MCF 10A (cell line): ENCODE measurements around the gene DDX27. TPM values are rescaled to one million over a fixed set of nuclear protein-coding genes. Genes with fewer than 3 reads are reported as not detected.
"Not testable (repeated sequence)": the region's sequence is repeated elsewhere in the genome, so short reads cannot be mapped to it uniquely, and the experiment has no call there.

Source experiments
- BruUV-seq: library from RNA; stranded (reverse); fragments of 400-500 nt; replicated peaks from 2 replicates; lab custom pipeline; 2021; lab: Mats Ljungman, UMichigan
- CTCF ChIA-PET: fragments of 300-600 bp; sonication (Branson Sonifier 250); formaldehyde crosslinking; extraction: SDS; loops from one replicate; lab custom pipeline; 2021; ENCODE audit warnings: antibody characterized with exemption, inconsistent platforms; lab: Yijun Ruan, JAX
- POLR2A ChIA-PET: fragments of 300-600, 350-650 bp; sonication (Branson Sonifier 250); formaldehyde crosslinking; extraction: SDS; loops from one replicate; lab custom pipeline; 2020; ENCODE audit warnings: antibody characterized with exemption, inconsistent platforms; lab: Yijun Ruan, JAX
- DNase-seq: peaks from one replicate; pipeline ENCODE4 v3.0.0-alpha.2; 2018; ENCODE audit not compliant: unreplicated experiment
- H3K27ac Mint-ChIP-seq: one replicate; pipeline ENCODE4 v1.8.0; 2022; ENCODE audit warnings: mild to moderate bottlenecking, low read depth, mixed read lengths; ENCODE audit not compliant: unreplicated experiment
- H3K27me3 Mint-ChIP-seq: one replicate; pipeline ENCODE4 v1.8.0; 2022; ENCODE audit warnings: mixed read lengths; ENCODE audit not compliant: insufficient read depth, unreplicated experiment
- H3K36me3 Mint-ChIP-seq: one replicate; pipeline ENCODE4 v1.8.0; 2022; ENCODE audit warnings: mild to moderate bottlenecking, moderate library complexity, mixed read lengths; ENCODE audit not compliant: insufficient read depth, unreplicated experiment
- H3K4me1 Mint-ChIP-seq: one replicate; pipeline ENCODE4 v1.8.0; 2022; ENCODE audit warnings: mixed read lengths; ENCODE audit not compliant: insufficient read depth, unreplicated experiment
- H3K4me3 Mint-ChIP-seq: one replicate; pipeline ENCODE4 v1.8.0; 2022; ENCODE audit warnings: mild to moderate bottlenecking, moderate library complexity, mixed read lengths; ENCODE audit not compliant: unreplicated experiment
- H3K9me3 Mint-ChIP-seq: one replicate; pipeline ENCODE4 v1.8.0; 2022; ENCODE audit warnings: mixed read lengths; ENCODE audit not compliant: unreplicated experiment
- intact Hi-C: fragments of 100-400 bp; cut with micrococcal nuclease; formaldehyde crosslinking; loops from 2 replicates; pipeline ENCODE4 v1.14.1; 2022
- total RNA-seq: library from RNA; stranded (reverse); gene quantifications from 2 replicates; pipeline ENCODE4 v1.2.3, GENCODE V29; 2022
- TF ChIP-seq, protein P1 (sequence below): fragments of 200-600 bp; IDR thresholded peaks from one replicate; pipeline ENCODE4 v1.8.0; 2022; ENCODE audit warnings: antibody characterized with exemption, mild to moderate bottlenecking; ENCODE audit not compliant: unreplicated experiment

DDX27 gene
- total RNA-seq, 1 experiment from 2014 or later, result 56.4 TPM

DNA sequence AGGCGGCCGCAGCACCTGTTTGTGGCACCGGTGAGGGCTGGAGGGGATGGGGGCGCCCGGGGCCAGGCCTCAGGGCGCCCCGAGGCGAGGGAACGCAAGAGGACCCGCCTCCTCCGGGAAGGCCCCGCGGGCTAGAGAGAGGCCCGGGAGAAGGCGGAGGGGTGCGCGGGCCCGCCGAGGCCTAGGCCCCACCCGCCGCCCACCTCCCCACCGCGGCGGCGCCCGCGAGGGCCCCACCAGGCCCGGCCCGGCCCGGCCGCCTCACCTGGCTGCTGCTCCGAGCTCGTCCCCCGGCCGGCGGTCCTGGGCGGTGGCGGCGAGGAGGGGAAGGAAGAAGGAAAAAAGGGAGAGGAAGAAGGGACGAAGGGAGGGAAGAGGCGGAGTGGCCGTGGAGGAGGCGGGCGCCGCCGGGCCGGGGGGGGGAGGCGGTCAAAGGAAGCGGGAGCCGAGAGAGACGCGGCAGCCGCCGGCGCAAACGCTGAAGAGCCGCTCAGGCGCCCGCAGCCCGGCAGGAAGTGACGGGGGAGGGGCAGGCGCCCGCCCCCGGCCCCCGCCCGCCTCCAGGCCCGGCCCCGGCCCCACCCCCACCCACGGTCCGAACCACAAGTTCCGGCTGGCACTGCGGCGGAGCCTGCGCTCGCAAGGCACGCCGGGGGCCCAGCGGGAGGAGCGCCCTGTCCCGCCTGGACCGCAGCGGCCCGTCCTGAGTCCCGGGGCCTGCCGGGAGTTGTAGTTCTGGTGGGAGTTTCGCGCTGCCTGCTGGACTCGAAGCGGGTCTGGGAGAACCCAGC, 31.2 kb upstream of the DDX27 start, which contains the start of gene STAU1:
Gene STAU1 (minus strand): TSS at position 484 of the 791 bp plus-strand sequence. CDS start 22,133 bp downstream, outside the sequence.
- DNase-seq, result peak; percentile 94
- no peaks in the 10 kb centered on the region for H3K9me3 Mint-ChIP-seq
- H3K36me3 Mint-ChIP-seq, result peaks cover 12% of the 10 kb centered on the region
- TF ChIP-seq, protein P1, sequence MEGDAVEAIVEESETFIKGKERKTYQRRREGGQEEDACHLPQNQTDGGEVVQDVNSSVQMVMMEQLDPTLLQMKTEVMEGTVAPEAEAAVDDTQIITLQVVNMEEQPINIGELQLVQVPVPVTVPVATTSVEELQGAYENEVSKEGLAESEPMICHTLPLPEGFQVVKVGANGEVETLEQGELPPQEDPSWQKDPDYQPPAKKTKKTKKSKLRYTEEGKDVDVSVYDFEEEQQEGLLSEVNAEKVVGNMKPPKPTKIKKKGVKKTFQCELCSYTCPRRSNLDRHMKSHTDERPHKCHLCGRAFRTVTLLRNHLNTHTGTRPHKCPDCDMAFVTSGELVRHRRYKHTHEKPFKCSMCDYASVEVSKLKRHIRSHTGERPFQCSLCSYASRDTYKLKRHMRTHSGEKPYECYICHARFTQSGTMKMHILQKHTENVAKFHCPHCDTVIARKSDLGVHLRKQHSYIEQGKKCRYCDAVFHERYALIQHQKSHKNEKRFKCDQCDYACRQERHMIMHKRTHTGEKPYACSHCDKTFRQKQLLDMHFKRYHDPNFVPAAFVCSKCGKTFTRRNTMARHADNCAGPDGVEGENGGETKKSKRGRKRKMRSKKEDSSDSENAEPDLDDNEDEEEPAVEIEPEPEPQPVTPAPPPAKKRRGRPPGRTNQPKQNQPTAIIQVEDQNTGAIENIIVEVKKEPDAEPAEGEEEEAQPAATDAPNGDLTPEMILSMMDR, result no peak
- H3K27ac Mint-ChIP-seq, result peak within 1 kb of the TSS; percentile 75
- no TSS peak for BruUV-seq
- CTCF ChIA-PET, result interaction anchor here (0.5 to 1.5 kb wide), 7 partner anchors 29 to 709 kb away, joined by 3 to 8 read pairs (median 4); partner anchors contain the start of gene DDX27
- H3K27me3 Mint-ChIP-seq, result no peaks in the 10 kb centered on the region
- POLR2A ChIA-PET, result interaction anchor here (0.6 to 7.5 kb wide), 20 partner anchors 8 to 727 kb away, joined by 3 to 150 read pairs (median 4); partner anchors contain the start of genes DDX27, SPATA2 and ZNFX1
- H3K4me3 Mint-ChIP-seq, result peak within 1 kb of the TSS; percentile 83
- intact Hi-C loops, result loop anchor here (1.0 kb wide), 1 partner anchor 31 kb away; the partner anchor contains the start of gene DDX27
- H3K4me1 Mint-ChIP-seq, result peaks cover 6% of the 10 kb centered on the region

DNA sequence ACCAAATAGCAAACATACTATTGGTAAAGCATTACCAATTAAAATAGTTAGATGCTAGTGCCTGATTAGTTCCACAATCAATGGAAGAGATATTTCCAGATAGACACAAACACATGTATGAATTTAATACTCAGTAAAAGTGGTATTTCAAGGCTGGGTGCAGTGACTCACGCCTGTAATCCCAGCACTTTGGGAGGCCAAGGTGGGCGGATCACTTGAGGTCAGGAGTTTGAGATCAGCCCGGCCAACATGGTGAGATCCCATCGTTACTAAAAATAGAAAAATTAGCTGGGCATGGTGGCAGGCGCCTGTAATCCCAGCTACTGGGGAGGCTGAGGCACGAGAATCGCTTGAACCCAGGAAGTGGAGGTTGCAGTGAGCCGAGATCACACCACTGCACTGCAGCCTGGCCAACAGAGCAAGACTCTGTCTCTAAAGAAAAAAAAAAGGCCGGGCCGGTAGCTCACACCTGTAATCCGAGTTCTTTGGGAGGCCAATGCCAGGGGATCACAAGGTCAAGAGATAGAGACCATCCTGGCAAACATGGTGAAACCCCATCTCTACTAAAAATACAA, 26.2 kb upstream of the DDX27 start:
- DNase-seq, H3K9me3 Mint-ChIP-seq, H3K4me1 Mint-ChIP-seq, H3K36me3 Mint-ChIP-seq, H3K4me3 Mint-ChIP-seq, H3K27me3 Mint-ChIP-seq, H3K27ac Mint-ChIP-seq, BruUV-seq, intact Hi-C loops: not testable (repeated sequence)
- ChIA-PET POLR2A (interaction anchor here (0.6 to 1.2 kb wide), 2 partner anchors 26 to 671 kb away, joined by 3 read pairs; partner anchors contain the start of gene DDX27), CTCF (interaction anchor here (1.1 to 1.8 kb wide), 3 partner anchors 10 to 60 kb away, joined by 3 to 4 read pairs (median 3); no protein-coding TSS in a partner anchor)

DNA sequence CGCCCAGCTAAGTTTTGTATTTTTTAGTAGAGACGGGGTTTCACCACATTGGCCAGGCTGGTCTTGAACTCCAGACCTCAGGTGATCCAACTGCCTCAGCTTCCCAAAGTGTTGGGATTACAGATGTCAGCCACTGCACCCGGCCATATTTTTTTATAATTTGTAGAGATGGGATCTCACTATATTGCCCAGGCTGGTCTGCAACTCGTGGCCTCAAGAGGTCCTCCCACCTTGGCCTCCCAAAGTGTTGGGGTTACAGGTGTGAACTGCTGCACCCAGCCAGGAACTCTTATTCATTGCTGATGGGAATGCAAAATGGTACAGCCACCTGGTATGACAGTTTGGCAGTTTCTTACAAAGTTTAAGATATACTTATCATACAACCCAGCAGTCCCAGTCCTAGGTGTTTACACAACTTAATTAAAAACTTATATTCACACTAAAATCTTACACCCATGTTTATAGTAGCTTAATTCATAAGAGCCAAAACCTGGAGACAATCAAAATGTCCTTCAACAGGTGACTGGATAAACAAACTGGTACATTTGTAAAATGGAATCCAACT, 19.4 kb upstream of the DDX27 start:
- TF ChIP-seq, protein P1, result no peak
- ChIA-PET POLR2A (interaction anchor here (0.7 to 1.5 kb wide), 3 partner anchors 9 to 19 kb away, joined by 3 to 4 read pairs (median 3); partner anchors contain the start of gene DDX27), CTCF (interaction anchor here (0.5 to 2.9 kb wide), 2 partner anchors 16 to 146 kb away, joined by 5 to 15 read pairs; no protein-coding TSS in a partner anchor)
- Mint-ChIP-seq H3K27me3 (no peaks in the 10 kb centered on the region), H3K4me3 (no peak overlapping the region), H3K4me1 (no peaks in the 10 kb centered on the region), H3K27ac (no peak overlapping the region), H3K36me3 (no peaks in the 10 kb centered on the region), H3K9me3 (no peaks in the 10 kb centered on the region)
- DNase-seq, result no peak
- intact Hi-C loops, result no loop called here
- no TSS peak for BruUV-seq

DNA sequence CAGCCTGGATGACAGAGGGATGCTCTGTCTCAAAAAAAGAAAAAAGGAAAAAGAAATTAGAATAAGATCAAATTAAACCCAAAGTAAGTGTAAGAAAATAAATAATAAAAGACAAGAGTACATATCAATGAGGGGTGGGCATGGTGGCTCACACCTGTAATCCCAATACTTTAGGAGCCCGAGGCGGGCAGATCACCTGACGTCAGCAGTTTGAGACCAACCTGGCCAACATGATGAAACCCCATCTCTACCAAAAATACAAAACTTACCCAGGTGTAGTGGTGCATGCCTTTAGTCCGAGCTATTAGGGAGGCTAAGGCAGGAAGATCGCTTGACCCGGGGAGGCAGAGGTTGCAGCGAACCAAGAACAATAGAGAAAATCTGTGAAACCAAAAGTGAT, 16.2 kb upstream of the DDX27 start:
- DNase-seq, result no peak
- TF ChIP-seq, protein P1, result no peak
- intact Hi-C loops, result no loop called here
- POLR2A ChIA-PET, result interaction anchor here (0.6 to 1.5 kb wide), 3 partner anchors 12 to 214 kb away, joined by 3 to 5 read pairs (median 3); no protein-coding TSS in a partner anchor
- no peaks in the 10 kb centered on the region for H3K9me3 Mint-ChIP-seq
- H3K36me3 Mint-ChIP-seq, result no peaks in the 10 kb centered on the region
- no TSS peak for BruUV-seq
- no peak overlapping the region for H3K4me3 Mint-ChIP-seq
- H3K4me1 Mint-ChIP-seq, result no peaks in the 10 kb centered on the region
- CTCF ChIA-PET, result interaction anchor here (1.1 to 2.2 kb wide), 3 partner anchors 10 to 70 kb away, joined by 3 to 11 read pairs (median 3); no protein-coding TSS in a partner anchor
- no peak overlapping the region for H3K27ac Mint-ChIP-seq
- H3K27me3 Mint-ChIP-seq, result no peaks in the 10 kb centered on the region
